NOMO-1 treated with dmso at 0.1 percent for 144 hours (cell line): ENCODE measurements around the gene NOP53.
A peak's percentile ranks its signal among the peaks of the same experiment; 100 is the strongest.
"Not testable (repeated sequence)": the region's sequence is repeated elsewhere in the genome, so short reads cannot be mapped to it uniquely, and the experiment has no call there.

Experiments
- DNase-seq: peaks from one replicate; lab custom pipeline; 2025; ENCODE audit not compliant: unreplicated experiment; lab: John Stamatoyannopoulos, UW

NOP53 gene

GRCh38 chr19:47745010-47745901 is at the start of gene NOP53:
Gene NOP53 (plus strand): TSS chr19:47745546. CDS start chr19:47745560, 14 bp downstream.
- peak; percentile 90 for DNase-seq

- DNase-seq, result no peak
Measured at GRCh38 chr19:47696635-47697034, 48.7 kb upstream of the NOP53 start.

- DNase-seq, result peak; percentile 48
Measured at GRCh38 chr19:47697863-47698609, 47.3 kb upstream of the NOP53 start.

GRCh38 chr19:47698631-47699359 is 46.6 kb upstream of the NOP53 start:
- no peak for DNase-seq

GRCh38 chr19:47699360-47699917 is 45.9 kb upstream of the NOP53 start:
- DNase-seq, result no peak

GRCh38 chr19:47700934-47701716 is 44.2 kb upstream of the NOP53 start:
- no peak for DNase-seq

- no peak for DNase-seq
Measured at GRCh38 chr19:47701717-47702552, 43.4 kb upstream of the NOP53 start.

GRCh38 chr19:47702671-47703070 is 42.7 kb upstream of the NOP53 start:
- DNase-seq, result no peak

- DNase-seq, result no peak
Measured at GRCh38 chr19:47703301-47703700, 42.0 kb upstream of the NOP53 start.

GRCh38 chr19:47704024-47704423 is 41.3 kb upstream of the NOP53 start:
- DNase-seq, result no peak

GRCh38 chr19:47704656-47705055 is 40.7 kb upstream of the NOP53 start:
- no peak for DNase-seq

- peak; percentile 62 for DNase-seq
Measured at GRCh38 chr19:47707135-47707925, 38.0 kb upstream of the NOP53 start.

- DNase-seq, result no peak
Measured at GRCh38 chr19:47711652-47712242, 33.6 kb upstream of the NOP53 start.

GRCh38 chr19:47713046-47714021 is 32.0 kb upstream of the NOP53 start, which contains the start of gene EHD2:
Gene EHD2 (plus strand): TSS chr19:47713422. CDS start chr19:47716613, 3,191 bp downstream.
- DNase-seq, result peak; percentile 33

GRCh38 chr19:47714339-47714738 is 31.0 kb upstream of the NOP53 start:
- no peak for DNase-seq

- not testable (repeated sequence) for DNase-seq
Measured at GRCh38 chr19:47714855-47715254, 30.5 kb upstream of the NOP53 start.
